ENCODE measurements around the gene PLBD2.

PLBD2 gene

DNA sequence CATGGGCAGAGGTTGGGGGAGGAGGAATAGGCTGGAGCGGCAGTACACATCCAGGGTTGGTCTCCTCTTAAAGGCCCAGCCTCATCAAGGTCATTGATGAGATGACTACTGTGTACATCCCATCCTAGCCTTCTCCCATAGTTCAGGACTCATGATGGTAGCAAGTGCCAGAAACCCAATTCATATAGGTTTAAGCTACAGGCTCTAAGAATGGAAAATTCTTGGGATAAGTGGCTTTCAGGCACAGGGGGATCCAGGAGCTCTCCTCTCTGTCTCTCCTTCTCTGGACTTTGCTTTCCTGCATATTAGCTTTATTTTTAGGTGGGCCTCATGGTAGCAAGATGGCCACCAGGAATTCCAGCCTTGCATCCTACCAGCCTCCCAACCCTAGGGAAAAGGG, 70.1 kb downstream of the PLBD2 start:
- TF ChIP-seq POLR2AphosphoS5 (IDR thresholded peaks at IDR 0.05; ENCODE audit: low read depth, low read length) (no peak), SIN3A (IDR thresholded peaks at IDR 0.05; ENCODE audit: borderline replicate concordance, insufficient read depth, low read length) (no peak), TAF1 (IDR thresholded peaks at IDR 0.05; ENCODE audit: borderline replicate concordance, insufficient read depth, low read length) (no peak), FOXP2 (optimal IDR thresholded peaks at IDR 0.05; ENCODE audit: borderline replicate concordance, extremely low read depth, extremely low read length, insufficient read depth) (no peak)
- TF ChIP-seq, protein P1, sequence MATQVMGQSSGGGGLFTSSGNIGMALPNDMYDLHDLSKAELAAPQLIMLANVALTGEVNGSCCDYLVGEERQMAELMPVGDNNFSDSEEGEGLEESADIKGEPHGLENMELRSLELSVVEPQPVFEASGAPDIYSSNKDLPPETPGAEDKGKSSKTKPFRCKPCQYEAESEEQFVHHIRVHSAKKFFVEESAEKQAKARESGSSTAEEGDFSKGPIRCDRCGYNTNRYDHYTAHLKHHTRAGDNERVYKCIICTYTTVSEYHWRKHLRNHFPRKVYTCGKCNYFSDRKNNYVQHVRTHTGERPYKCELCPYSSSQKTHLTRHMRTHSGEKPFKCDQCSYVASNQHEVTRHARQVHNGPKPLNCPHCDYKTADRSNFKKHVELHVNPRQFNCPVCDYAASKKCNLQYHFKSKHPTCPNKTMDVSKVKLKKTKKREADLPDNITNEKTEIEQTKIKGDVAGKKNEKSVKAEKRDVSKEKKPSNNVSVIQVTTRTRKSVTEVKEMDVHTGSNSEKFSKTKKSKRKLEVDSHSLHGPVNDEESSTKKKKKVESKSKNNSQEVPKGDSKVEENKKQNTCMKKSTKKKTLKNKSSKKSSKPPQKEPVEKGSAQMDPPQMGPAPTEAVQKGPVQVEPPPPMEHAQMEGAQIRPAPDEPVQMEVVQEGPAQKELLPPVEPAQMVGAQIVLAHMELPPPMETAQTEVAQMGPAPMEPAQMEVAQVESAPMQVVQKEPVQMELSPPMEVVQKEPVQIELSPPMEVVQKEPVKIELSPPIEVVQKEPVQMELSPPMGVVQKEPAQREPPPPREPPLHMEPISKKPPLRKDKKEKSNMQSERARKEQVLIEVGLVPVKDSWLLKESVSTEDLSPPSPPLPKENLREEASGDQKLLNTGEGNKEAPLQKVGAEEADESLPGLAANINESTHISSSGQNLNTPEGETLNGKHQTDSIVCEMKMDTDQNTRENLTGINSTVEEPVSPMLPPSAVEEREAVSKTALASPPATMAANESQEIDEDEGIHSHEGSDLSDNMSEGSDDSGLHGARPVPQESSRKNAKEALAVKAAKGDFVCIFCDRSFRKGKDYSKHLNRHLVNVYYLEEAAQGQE (IDR thresholded peaks at IDR 0.05; ENCODE audit: insufficient read depth in 1 of 2, low read depth in 2 of 2, low read length in 2 of 2), result no peak

DNA sequence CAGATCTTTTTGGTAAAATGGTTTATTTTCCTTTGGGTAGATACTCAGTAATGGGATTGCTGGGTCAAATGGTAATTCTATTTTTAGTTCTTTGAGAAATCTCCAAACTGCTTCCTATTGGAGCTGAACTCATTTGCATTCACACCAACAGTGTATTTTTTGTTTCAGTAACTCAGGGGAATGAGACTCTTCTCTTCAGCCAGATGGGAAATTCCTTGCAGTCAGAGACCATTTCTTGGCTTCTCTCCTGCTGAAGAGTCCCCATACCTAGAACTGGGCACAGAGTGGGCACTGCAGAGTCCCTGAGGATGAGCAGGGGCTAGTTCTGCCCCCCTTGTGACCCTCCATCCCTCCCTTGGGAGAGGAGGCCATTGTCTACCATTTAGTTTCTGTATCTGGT, 74.6 kb downstream of the PLBD2 start:
- TF ChIP-seq SIN3A (IDR thresholded peaks at IDR 0.05; ENCODE audit: borderline replicate concordance, insufficient read depth, low read length), result no peak

DNA sequence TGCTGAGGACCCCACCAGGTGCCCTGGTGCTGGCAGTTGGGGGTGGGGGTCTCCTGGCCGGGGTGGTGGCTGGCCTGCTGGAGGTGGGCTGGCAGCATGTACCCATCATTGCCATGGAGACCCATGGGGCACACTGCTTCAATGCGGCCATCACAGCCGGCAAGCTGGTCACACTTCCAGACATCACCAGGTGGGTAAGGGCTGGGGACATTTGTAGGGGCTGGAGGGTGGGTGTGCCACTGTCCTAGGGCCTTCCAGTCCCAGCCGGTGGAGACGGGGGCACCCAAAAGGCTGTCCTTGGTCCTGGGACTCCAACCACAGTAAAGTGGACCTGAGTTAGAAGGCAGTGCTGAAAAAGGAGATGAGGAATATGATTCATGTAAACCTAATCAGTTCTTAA, 77.0 kb downstream of the PLBD2 start:
- TF ChIP-seq SIN3A (IDR thresholded peaks at IDR 0.05; ENCODE audit: borderline replicate concordance, insufficient read depth, low read length), result no peak
- TF ChIP-seq, protein P1 (IDR thresholded peaks at IDR 0.05; ENCODE audit: insufficient read depth in 1 of 2, low read depth in 2 of 2, low read length in 2 of 2), result no peak
- TF ChIP-seq FOXP2 (optimal IDR thresholded peaks at IDR 0.05; ENCODE audit: borderline replicate concordance, extremely low read depth, extremely low read length, insufficient read depth), result no peak
- no peak for TF ChIP-seq TAF1 (IDR thresholded peaks at IDR 0.05; ENCODE audit: borderline replicate concordance, insufficient read depth, low read length)
- no peak for TF ChIP-seq POLR2AphosphoS5 (IDR thresholded peaks at IDR 0.05; ENCODE audit: low read depth, low read length)

DNA sequence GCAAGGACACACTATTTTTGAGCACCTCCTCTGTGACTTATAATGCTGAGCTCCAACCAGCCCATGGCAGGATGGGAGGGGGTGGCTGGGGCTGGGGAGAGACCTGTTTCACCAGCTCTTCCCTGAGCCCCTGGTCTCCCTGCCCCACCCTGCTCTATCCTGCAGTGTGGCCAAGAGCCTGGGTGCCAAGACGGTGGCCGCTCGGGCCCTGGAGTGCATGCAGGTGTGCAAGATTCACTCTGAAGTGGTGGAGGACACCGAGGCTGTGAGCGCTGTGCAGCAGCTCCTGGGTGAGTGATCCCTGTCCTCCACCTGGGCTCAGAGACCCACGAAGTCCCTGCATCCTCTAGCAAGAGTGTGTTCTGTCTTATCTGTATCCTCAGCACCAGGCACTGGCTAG, 78.2 kb downstream of the PLBD2 start:
- TF ChIP-seq, protein P1 (IDR thresholded peaks at IDR 0.05; ENCODE audit: insufficient read depth in 1 of 2, low read depth in 2 of 2, low read length in 2 of 2), result no peak
- no peak for TF ChIP-seq SIN3A (IDR thresholded peaks at IDR 0.05; ENCODE audit: borderline replicate concordance, insufficient read depth, low read length)
- TF ChIP-seq POLR2AphosphoS5 (IDR thresholded peaks at IDR 0.05; ENCODE audit: low read depth, low read length), result no peak

DNA sequence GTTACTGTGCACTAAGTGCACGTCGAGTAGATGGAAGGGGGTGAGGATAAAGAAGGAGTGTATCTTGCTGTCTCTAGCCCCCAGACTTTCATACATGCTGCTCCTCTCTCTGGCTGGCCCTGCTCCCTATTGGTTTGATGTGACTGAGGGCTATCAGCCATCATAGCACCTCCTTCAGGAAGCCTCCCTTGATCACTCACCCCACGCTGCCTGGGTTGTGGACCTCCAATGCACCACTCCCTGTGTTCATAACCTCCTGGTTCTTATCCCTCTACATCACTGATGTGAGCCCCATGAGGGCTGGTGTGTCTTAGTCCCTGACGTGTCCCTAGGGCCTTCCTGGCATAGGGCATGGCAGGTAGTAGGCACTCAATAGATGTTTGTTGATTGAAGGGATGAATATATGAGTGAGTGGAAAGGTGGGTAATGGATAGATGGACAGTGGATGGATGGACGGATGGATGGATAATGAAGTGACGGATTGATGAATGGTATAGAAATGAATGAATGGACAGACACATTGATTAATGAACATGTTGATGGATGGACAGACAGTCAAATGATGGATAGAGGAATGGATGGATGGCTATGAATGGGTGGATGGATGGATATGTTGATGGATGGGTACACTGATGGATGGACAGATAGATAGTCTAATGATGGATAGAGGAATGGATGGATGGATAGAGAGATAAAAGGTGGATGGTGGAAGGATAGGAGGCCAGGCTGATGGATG, 78.8 kb downstream of the PLBD2 start:
- TF ChIP-seq SIN3A (IDR thresholded peaks at IDR 0.05; ENCODE audit: borderline replicate concordance, insufficient read depth, low read length) (no peak), TAF1 (IDR thresholded peaks at IDR 0.05; ENCODE audit: borderline replicate concordance, insufficient read depth, low read length) (no peak), FOXP2 (optimal IDR thresholded peaks at IDR 0.05; ENCODE audit: borderline replicate concordance, extremely low read depth, extremely low read length, insufficient read depth) (no peak), POLR2AphosphoS5 (IDR thresholded peaks at IDR 0.05; ENCODE audit: low read depth, low read length) (no peak)

DNA sequence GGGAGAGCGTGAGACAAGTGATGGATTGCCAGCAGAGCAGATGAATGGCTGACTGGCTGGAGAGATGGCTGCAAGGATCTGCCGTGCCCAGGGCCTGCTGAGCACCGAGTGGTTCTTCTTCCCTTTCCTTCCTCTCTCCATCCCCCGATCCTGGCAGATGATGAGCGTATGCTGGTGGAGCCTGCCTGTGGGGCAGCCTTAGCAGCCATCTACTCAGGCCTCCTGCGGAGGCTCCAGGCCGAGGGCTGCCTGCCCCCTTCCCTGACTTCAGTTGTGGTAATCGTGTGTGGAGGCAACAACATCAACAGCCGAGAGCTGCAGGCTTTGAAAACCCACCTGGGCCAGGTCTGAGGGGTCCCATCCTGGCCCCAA, 79.3 kb downstream of the PLBD2 start:
- TF ChIP-seq, protein P1 (IDR thresholded peaks at IDR 0.05; ENCODE audit: insufficient read depth in 1 of 2, low read depth in 2 of 2, low read length in 2 of 2), result no peak
- TF ChIP-seq POLR2AphosphoS5 (IDR thresholded peaks at IDR 0.05; ENCODE audit: low read depth, low read length) (no peak), SIN3A (IDR thresholded peaks at IDR 0.05; ENCODE audit: borderline replicate concordance, insufficient read depth, low read length) (no peak), TAF1 (IDR thresholded peaks at IDR 0.05; ENCODE audit: borderline replicate concordance, insufficient read depth, low read length) (no peak), FOXP2 (optimal IDR thresholded peaks at IDR 0.05; ENCODE audit: borderline replicate concordance, extremely low read depth, extremely low read length, insufficient read depth) (no peak)
